PFSK-1 (cell line): Measurements from ENCODE around the gene FYCO1.

Source experiments
- POLR2AphosphoS5 ChIP-seq: IDR thresholded peaks from 2 replicates; pipeline ENCODE4 v1.6.1; 2012; ENCODE audit warnings: low read depth, mild to moderate bottlenecking, control low read depth, low read length, moderate library complexity
- SIN3A ChIP-seq: IDR thresholded peaks from 2 replicates; pipeline ENCODE4 v1.6.1; 2012; ENCODE audit warnings: mild to moderate bottlenecking, low read length, moderate library complexity, borderline replicate concordance; ENCODE audit not compliant: insufficient read depth
- TF ChIP-seq, protein P1 (sequence below), 2 experiments: IDR thresholded peaks; 2 replicates each; pipeline versions ENCODE4 v1.6.1 to v1.8.0; 2011 to 2012; ENCODE audit warnings: low read depth in 2 of 2, low read length in 2 of 2, control low read depth in 1 of 2, inconsistent platforms in 1 of 2, mild to moderate bottlenecking in 1 of 2, moderate library complexity in 1 of 2; ENCODE audit not compliant: insufficient read depth in 1 of 2

DNA sequence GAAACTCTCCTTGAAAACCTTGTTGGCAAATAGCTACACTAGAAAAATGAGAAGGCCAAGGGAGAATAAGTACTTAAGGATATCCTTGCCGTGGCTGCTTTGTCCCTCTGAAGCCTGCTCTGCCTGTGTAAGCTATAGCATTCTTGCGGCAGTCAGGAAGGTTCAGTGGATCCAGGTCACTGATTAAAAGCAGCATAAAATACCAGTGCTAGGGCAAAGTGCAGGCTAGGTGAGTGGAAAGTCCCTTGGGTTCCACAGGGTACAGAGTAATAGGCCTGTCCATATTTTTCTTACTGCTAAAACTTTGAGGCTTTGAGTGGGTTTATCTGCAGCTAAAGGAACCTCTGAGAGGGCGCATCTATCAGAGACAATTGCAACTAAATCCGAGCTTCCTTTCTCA is 42.1 kb downstream of the FYCO1 start:
- TF ChIP-seq POLR2AphosphoS5 (no peak), SIN3A (no peak)
- TF ChIP-seq, protein P1, sequence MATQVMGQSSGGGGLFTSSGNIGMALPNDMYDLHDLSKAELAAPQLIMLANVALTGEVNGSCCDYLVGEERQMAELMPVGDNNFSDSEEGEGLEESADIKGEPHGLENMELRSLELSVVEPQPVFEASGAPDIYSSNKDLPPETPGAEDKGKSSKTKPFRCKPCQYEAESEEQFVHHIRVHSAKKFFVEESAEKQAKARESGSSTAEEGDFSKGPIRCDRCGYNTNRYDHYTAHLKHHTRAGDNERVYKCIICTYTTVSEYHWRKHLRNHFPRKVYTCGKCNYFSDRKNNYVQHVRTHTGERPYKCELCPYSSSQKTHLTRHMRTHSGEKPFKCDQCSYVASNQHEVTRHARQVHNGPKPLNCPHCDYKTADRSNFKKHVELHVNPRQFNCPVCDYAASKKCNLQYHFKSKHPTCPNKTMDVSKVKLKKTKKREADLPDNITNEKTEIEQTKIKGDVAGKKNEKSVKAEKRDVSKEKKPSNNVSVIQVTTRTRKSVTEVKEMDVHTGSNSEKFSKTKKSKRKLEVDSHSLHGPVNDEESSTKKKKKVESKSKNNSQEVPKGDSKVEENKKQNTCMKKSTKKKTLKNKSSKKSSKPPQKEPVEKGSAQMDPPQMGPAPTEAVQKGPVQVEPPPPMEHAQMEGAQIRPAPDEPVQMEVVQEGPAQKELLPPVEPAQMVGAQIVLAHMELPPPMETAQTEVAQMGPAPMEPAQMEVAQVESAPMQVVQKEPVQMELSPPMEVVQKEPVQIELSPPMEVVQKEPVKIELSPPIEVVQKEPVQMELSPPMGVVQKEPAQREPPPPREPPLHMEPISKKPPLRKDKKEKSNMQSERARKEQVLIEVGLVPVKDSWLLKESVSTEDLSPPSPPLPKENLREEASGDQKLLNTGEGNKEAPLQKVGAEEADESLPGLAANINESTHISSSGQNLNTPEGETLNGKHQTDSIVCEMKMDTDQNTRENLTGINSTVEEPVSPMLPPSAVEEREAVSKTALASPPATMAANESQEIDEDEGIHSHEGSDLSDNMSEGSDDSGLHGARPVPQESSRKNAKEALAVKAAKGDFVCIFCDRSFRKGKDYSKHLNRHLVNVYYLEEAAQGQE (IDR thresholded peaks at IDR 0.05; ENCODE audit: insufficient read depth in 1 of 2, low read depth in 2 of 2, low read length in 2 of 2): no peak
